RWPE2 (cell line): ENCODE data around the gene DLG2.

Experiments used
- ATAC-seq: fragments of 200-7000 bp; cut with Tn5 transposase; 3 replicates; pipeline ENCODE4 v1.9.1; 2021; ENCODE audit warnings: low read depth
- DNase-seq: peaks from one replicate; pipeline ENCODE4 v3.0.0-alpha.2; 2020; ENCODE audit warnings: low spot score
- H3K27ac ChIP-seq: fragments of 450-650 bp; 2 replicates; pipeline ENCODE4 v1.5.1; 2017; ENCODE audit warnings: mild to moderate bottlenecking; ENCODE audit not compliant: poor library complexity, severe bottlenecking
- H3K27me3 ChIP-seq: fragments of 250-450 bp; sonication (Bioruptor Pico); 2 replicates; pipeline ENCODE4 v1.5.1; 2021; ENCODE audit warnings: mild to moderate bottlenecking, moderate library complexity; ENCODE audit not compliant: insufficient read depth, poor library complexity, severe bottlenecking
- H3K36me3 ChIP-seq: fragments of 250-450 bp; sonication (Bioruptor Pico); 2 replicates; pipeline ENCODE4 v1.5.1; 2020; ENCODE audit warnings: low read depth, mild to moderate bottlenecking, moderate library complexity
- H3K4me1 ChIP-seq: fragments of 250-450 bp; sonication (Bioruptor Pico); 2 replicates; pipeline ENCODE4 v1.5.1; 2021; ENCODE audit warnings: mild to moderate bottlenecking, moderate library complexity; ENCODE audit not compliant: insufficient read depth, poor library complexity, severe bottlenecking
- H3K4me3 ChIP-seq: fragments of 250-450 bp; sonication (Bioruptor Pico); 2 replicates; pipeline ENCODE4 v1.5.1; 2021; ENCODE audit warnings: mild to moderate bottlenecking, moderate library complexity; ENCODE audit not compliant: severe bottlenecking
- H3K9me3 ChIP-seq: fragments of 250-450 bp; sonication (Bioruptor Pico); 2 replicates; pipeline ENCODE4 v1.5.1; 2021; ENCODE audit warnings: mild to moderate bottlenecking, moderate library complexity; ENCODE audit not compliant: severe bottlenecking
- CTCF ChIP-seq: fragments of 450-650 bp; IDR thresholded peaks from one replicate; pipeline ENCODE4 v1.5.1; 2017; ENCODE audit warnings: mild to moderate bottlenecking, moderate library complexity; ENCODE audit not compliant: poor library complexity, severe bottlenecking

The DLG2 gene

GRCh38 chr11:83681031-83681781 lies 1945.9 kb downstream of the DLG2 start:
- Histone ChIP-seq H3K27me3 (peaks cover 43% of the 10 kb centered on the region), H3K9me3 (no peaks in the 10 kb centered on the region), H3K4me1 (no peaks in the 10 kb centered on the region), H3K36me3 (no peaks in the 10 kb centered on the region), H3K4me3 (no peak overlapping the region), H3K27ac (no peak overlapping the region)
- DNase-seq (no peak), ATAC-seq (peak; percentile 49; the same call in 2 of the 3 replicates)
- TF ChIP-seq CTCF: no peak

GRCh38 chr11:83680321-83680720 lies 1946.8 kb downstream of the DLG2 start:
- H3K4me3 ChIP-seq: no peak overlapping the region
- no peak for ATAC-seq
- H3K36me3 ChIP-seq: no peaks in the 10 kb centered on the region
- DNase-seq: no peak
- H3K9me3 ChIP-seq: no peaks in the 10 kb centered on the region
- no peak for TF ChIP-seq CTCF
- no peaks in the 10 kb centered on the region for H3K4me1 ChIP-seq
- H3K27ac ChIP-seq: no peak overlapping the region
- H3K27me3 ChIP-seq: peaks cover 43% of the 10 kb centered on the region

GRCh38 chr11:83678831-83679584 lies 1948.1 kb downstream of the DLG2 start:
- no peaks in the 10 kb centered on the region for H3K9me3 ChIP-seq
- no peaks in the 10 kb centered on the region for H3K36me3 ChIP-seq
- ATAC-seq (no peak), DNase-seq (no peak)
- peaks cover 43% of the 10 kb centered on the region for H3K27me3 ChIP-seq
- no peak overlapping the region for H3K4me3 ChIP-seq
- no peak overlapping the region for H3K27ac ChIP-seq
- no peaks in the 10 kb centered on the region for H3K4me1 ChIP-seq
- no peak for TF ChIP-seq CTCF

- no peaks in the 10 kb centered on the region for H3K9me3 ChIP-seq
- ATAC-seq: no peak
- no peak for DNase-seq
- H3K27me3 ChIP-seq: peaks cover 34% of the 10 kb centered on the region
- TF ChIP-seq CTCF: no peak
- H3K4me3 ChIP-seq: no peak overlapping the region
- H3K27ac ChIP-seq: no peak overlapping the region
- H3K36me3 ChIP-seq: no peaks in the 10 kb centered on the region
- no peaks in the 10 kb centered on the region for H3K4me1 ChIP-seq
Observed at GRCh38 chr11:83677730-83678129, 1949.4 kb downstream of the DLG2 start.
